Astrocyte of the spinal cord (primary cell): ENCODE measurements around the gene MAP3K2.
A peak's percentile ranks its signal among the peaks of the same experiment; 100 is the strongest.

Experiments used
- DNase-seq: peaks from one replicate; pipeline ENCODE4 v3.0.0; 2011; ENCODE audit warnings: low read depth, low spot score
- H3K4me3 ChIP-seq: 2 replicates; pipeline ENCODE4 v1.5.1; 2011; ENCODE audit warnings: low read depth, mild to moderate bottlenecking, low read length, moderate library complexity
- in situ Hi-C: cut with HindIII; loops from 2 replicates; pipeline ENCODE4 v1.10.0; 2017; ENCODE audit warnings: low sequenced_read_pairs
- TF ChIP-seq, protein P1 (sequence below): IDR thresholded peaks from 2 replicates; pipeline ENCODE4 v1.5.1; 2012; ENCODE audit warnings: low read depth, mild to moderate bottlenecking, low read length, inconsistent platforms

MAP3K2 gene

DNA sequence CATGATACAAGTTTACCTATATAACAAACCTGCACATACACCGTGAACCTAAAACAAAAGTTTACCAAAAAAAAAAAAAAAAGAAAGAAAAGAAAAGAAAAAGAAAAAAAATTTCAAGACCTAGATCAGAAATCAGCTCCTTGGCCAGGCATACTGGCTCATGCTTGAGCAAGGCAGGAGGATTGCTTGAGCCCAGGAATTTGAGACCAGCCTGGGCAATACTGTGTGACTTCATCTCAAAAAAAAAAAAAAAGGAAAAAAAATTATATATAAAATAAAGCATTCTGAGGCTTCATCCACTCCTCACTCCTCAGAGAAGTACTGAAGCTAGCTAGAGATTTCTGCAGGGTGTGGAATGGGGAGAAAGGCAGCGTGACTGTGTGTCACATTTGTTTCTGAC is 18.7 kb upstream of the MAP3K2 start:
- TF ChIP-seq, protein P1, sequence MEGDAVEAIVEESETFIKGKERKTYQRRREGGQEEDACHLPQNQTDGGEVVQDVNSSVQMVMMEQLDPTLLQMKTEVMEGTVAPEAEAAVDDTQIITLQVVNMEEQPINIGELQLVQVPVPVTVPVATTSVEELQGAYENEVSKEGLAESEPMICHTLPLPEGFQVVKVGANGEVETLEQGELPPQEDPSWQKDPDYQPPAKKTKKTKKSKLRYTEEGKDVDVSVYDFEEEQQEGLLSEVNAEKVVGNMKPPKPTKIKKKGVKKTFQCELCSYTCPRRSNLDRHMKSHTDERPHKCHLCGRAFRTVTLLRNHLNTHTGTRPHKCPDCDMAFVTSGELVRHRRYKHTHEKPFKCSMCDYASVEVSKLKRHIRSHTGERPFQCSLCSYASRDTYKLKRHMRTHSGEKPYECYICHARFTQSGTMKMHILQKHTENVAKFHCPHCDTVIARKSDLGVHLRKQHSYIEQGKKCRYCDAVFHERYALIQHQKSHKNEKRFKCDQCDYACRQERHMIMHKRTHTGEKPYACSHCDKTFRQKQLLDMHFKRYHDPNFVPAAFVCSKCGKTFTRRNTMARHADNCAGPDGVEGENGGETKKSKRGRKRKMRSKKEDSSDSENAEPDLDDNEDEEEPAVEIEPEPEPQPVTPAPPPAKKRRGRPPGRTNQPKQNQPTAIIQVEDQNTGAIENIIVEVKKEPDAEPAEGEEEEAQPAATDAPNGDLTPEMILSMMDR, result no peak
- no peak overlapping the region for H3K4me3 ChIP-seq
- in situ Hi-C loops, result no loop called here
- no peak for DNase-seq

DNA sequence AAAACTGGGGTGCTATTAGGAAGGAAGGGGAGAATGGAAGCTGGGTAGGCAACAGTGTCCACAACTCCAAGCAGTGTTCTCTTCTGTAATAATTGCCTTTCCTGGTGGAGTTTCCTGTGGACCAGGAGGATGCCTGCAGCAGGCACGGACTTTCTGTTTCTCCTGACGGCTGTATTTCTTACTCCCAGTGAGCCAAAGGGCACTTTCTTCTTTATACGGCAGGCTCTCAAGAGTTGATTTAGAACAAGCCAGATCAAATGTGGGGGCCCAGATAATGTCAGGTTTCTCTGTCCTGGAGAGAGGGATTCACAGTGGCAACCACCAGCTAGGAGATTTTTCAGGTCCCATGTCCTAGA is 17.5 kb upstream of the MAP3K2 start:
- TF ChIP-seq, protein P1, result no peak
- no peak for DNase-seq
- in situ Hi-C loops, result no loop called here
- H3K4me3 ChIP-seq, result no peak overlapping the region

DNA sequence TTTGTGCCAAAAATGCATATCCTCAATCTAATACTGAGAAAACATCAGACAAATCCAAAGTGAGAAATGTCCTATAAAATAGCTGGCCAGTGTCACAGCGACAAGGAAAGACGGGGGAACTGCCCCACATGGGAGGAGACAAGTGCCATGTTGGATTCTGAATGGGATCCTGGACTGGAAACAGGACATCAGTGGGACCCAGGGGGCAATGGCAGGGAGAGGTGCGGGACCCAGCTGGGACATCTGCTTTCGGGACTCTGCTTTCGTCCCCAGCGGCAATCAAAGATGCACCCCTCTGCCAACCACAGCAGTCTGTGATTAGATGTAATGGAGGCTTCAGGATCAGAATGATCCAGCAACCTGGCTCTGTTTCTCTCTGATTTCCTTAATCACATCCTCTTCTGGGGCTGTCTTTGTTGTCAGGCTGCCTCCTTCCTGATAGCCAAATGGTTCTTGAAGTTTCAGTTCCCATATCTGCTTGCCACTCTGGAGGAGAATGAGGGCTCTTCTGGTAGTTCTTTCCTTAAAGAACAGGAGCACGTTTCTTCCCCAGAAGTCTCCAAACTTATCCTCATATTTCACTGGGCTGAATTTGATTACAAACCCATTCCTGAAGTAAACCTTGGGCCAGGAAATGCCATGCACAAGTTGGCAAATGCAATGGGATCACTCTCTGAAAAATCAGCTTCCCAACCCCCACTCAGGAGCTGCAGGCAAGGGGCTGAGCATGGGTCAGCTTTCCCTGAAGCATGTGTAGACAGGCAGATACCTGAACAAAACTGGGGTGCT is 16.9 kb upstream of the MAP3K2 start:
- DNase-seq, result no peak
- TF ChIP-seq, protein P1, result no peak
- in situ Hi-C loops, result no loop called here
- H3K4me3 ChIP-seq, result no peak overlapping the region

DNA sequence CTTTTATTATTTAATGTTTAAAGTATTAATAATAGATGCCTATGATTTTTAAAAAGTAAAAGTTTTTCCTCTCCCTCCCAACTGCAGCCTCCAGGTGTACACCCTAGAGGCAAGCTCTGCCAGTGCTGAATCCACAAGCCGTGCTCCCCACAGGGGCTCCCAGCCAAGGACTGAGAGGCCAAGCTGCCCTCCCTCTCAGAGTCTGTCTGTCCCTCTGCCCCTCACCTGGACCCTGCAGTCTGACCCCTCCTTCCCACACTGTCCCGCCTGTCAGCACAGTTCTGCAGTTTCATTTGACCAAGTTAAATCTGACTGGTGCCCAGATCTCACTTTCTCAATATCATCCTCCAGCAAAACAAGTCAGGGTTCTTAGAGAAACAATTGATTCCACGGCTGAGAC is 15.7 kb upstream of the MAP3K2 start:
- no peak overlapping the region for H3K4me3 ChIP-seq
- in situ Hi-C loops, result no loop called here
- no peak for DNase-seq
- TF ChIP-seq, protein P1, result no peak

DNA sequence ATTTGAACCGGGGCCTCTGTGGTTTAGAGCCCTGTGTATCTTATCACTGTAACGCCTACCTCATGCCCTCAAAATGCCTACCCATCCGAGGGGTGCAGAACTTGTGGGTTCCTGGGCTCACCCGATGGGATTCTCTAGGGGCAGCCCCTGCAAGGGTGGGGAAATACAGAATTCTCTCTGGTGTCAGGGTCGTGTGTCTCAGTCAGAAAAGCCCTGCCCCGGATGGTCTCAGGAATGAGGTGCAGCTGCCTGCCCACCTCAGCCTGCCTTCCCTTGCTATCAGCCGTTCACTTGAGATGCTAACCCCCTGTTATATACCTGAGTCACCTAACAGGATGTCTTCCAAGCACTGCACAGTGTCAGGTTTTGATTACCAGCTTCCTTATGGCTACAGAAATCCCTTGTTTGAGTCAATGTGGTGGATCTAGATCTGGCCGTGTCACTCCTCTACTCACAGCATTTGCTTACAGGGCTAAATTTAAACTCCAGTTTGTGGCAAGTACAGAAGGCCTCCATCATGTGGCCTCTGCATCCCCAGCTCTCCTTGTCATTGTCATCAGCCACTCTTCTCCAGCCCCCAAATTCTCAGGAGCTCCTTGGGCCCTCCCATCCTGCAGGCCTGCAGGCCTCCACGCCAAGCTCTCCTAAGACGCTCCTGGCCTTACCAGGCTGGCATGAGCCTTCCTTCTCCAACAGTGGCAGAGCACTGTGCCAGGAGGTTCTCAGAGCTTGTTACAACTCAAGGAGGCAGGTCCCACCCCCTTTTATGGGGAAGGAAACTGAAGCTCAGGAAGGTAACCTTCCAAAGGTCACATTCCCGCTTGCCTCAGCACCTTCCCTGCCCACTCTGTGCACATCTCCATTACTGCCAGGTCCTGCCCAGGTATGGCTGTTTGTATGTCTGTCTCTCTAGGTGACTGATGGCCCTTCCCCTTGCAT is 14.3 kb upstream of the MAP3K2 start:
- in situ Hi-C loops, result no loop called here
- DNase-seq, result no peak
- TF ChIP-seq, protein P1, result no peak

DNA sequence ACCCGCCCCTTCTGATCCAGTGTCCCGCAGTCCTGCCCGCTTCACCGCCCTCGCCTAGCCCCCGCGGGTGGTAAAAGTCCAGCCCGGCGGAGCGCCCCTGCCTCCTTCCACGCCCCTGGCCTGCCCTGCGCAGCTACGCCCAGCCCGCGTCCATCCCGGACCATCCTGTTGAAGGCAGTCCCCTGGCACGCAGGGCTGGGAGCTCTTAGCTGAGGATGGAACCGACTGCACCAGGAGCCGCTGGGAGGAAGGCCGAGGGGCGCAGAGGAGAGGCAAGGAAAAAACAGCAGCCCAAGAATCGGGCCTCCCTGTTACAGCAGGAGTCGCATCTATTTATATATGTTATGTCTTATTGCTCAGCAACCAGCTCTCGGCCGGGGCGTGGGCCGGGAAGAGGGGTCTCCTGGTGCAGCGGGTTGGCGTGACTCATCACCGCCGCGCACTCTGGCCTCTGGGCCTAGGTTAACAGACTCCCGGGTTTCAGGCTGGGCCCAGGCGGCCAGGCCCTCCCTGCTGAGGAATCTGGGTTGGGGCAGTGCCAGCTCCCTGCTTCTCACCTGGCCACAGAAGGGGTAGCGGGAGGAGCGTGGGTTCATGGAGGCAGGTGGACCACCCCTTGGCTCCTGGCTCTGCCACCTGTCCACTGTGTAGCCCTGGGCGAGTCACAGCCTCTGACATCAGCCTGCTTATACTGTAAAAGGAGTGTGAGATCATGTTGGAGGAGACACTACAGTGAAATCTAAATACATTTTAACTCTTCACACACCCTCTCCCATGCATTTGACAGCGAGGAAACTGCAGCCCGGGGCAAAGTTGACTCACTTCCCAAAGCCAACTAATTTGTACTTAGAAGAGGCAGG is 13.4 kb upstream of the MAP3K2 start:
- no peak overlapping the region for H3K4me3 ChIP-seq

More for the DNA sequence above, 14.3 kb upstream of the MAP3K2 start:
- H3K4me3 ChIP-seq, result no peak overlapping the region

More for the DNA sequence above, 13.4 kb upstream of the MAP3K2 start:
- DNase-seq, result peak; percentile 47
- in situ Hi-C loops, result no loop called here
- TF ChIP-seq, protein P1, result no peak
